Osteoblast (primary cell): Measurements from ENCODE around the gene PARP16. TPM values are rescaled to one million over a fixed set of nuclear protein-coding genes. Genes with fewer than 3 reads are reported as not detected.

Experiments used
- DNase-seq: peaks from one replicate; pipeline ENCODE4 v3.0.0; 2011; ENCODE audit warnings: low spot score, mixed read lengths; ENCODE audit not compliant: insufficient read length; ENCODE audit errors: missing footprints
- H2AFZ ChIP-seq: 2 replicates; pipeline ENCODE4 v1.6.0; 2011; ENCODE audit warnings: mild to moderate bottlenecking, low read length
- H3K27ac ChIP-seq: 2 replicates; pipeline ENCODE4 v1.5.1; 2011; ENCODE audit warnings: mild to moderate bottlenecking, low read depth, low read length, moderate library complexity
- H3K27me3 ChIP-seq: 2 replicates; pipeline ENCODE4 v1.6.0; 2012; ENCODE audit warnings: mild to moderate bottlenecking, control low read depth, inconsistent platforms, low read length, moderate library complexity; ENCODE audit not compliant: insufficient read depth
- H3K36me3 ChIP-seq: 2 replicates; pipeline ENCODE4 v1.5.1; 2011; ENCODE audit warnings: mild to moderate bottlenecking, low read length, control low read depth, moderate library complexity; ENCODE audit not compliant: insufficient read depth
- H3K4me1 ChIP-seq: 2 replicates; pipeline ENCODE4 v1.5.1; 2011; ENCODE audit warnings: mild to moderate bottlenecking, low read length, control low read depth, moderate library complexity; ENCODE audit not compliant: insufficient read depth
- H3K4me2 ChIP-seq: 2 replicates; pipeline ENCODE4 v1.6.0; 2011; ENCODE audit warnings: mild to moderate bottlenecking, low read length; ENCODE audit not compliant: insufficient read depth
- H3K4me3 ChIP-seq: fragments of 200-600 bp; sonication (generic); 3 replicates; pipeline ENCODE4 v1.5.1; 2012; ENCODE audit warnings: mild to moderate bottlenecking, low read length, inconsistent platforms; ENCODE audit not compliant: insufficient read depth
- H3K79me2 ChIP-seq: 2 replicates; pipeline ENCODE4 v1.6.0; 2012; ENCODE audit warnings: mild to moderate bottlenecking, low read length, control low read depth, inconsistent platforms; ENCODE audit not compliant: insufficient read depth
- H3K9me3 ChIP-seq: 2 replicates; pipeline ENCODE4 v1.5.1; 2011; ENCODE audit warnings: low read depth, low read length, control low read depth
- H4K20me1 ChIP-seq: 2 replicates; pipeline ENCODE4 v1.6.0; 2012; ENCODE audit warnings: mild to moderate bottlenecking, low read length, control low read depth; ENCODE audit not compliant: insufficient read depth
- CTCF ChIP-seq: IDR thresholded peaks from 2 replicates; pipeline ENCODE4 v1.5.1; 2011; ENCODE audit warnings: mild to moderate bottlenecking, low read depth, low read length, moderate library complexity; ENCODE audit errors: extremely low read depth
- total RNA-seq: library from RNA; depleted of rRNA; stranded (reverse); fragments of >200 nt; gene quantifications from 2 replicates; pipeline ENCODE4 v1.2.3, GENCODE V29; 2012

Gene PARP16
- total RNA-seq, 1 donor = 6.2 TPM

- DNase-seq = no peak
- H3K4me2 ChIP-seq = no peak overlapping the region
- H3K79me2 ChIP-seq = no peaks in the 10 kb centered on the region
- no peak overlapping the region for H2AFZ ChIP-seq
- H3K27ac ChIP-seq = no peak overlapping the region
- no peaks in the 10 kb centered on the region for H3K9me3 ChIP-seq
- H4K20me1 ChIP-seq = no peaks in the 10 kb centered on the region
- H3K4me3 ChIP-seq = no peak overlapping the region
- TF ChIP-seq CTCF = no peak
- peaks cover 8% of the 10 kb centered on the region for H3K4me1 ChIP-seq
- H3K27me3 ChIP-seq = peaks cover 9% of the 10 kb centered on the region
- H3K36me3 ChIP-seq = no peaks in the 10 kb centered on the region
Measured at GRCh38 chr15:65289261-65289854, 2.7 kb upstream of the PARP16 start.

- Histone ChIP-seq H4K20me1 (no peaks in the 10 kb centered on the region), H3K4me3 (no peak overlapping the region), H3K9me3 (no peaks in the 10 kb centered on the region), H3K79me2 (no peaks in the 10 kb centered on the region), H3K27me3 (no peaks in the 10 kb centered on the region), H2AFZ (peak overlapping the region; percentile 79), H3K36me3 (no peaks in the 10 kb centered on the region), H3K27ac (no peak overlapping the region), H3K4me1 (peaks cover 8% of the 10 kb centered on the region), H3K4me2 (no peak overlapping the region)
- TF ChIP-seq CTCF = no peak
- DNase-seq = no peak
Measured at GRCh38 chr15:65287520-65287855, 805 bp upstream of the PARP16 start.

- H4K20me1 ChIP-seq = no peaks in the 10 kb centered on the region
- peak overlapping the region; percentile 79 for H2AFZ ChIP-seq
- H3K4me1 ChIP-seq = peaks cover 8% of the 10 kb centered on the region
- no peaks in the 10 kb centered on the region for H3K27me3 ChIP-seq
- no peaks in the 10 kb centered on the region for H3K36me3 ChIP-seq
- H3K4me3 ChIP-seq = peak overlapping the region; percentile 82
- no peak overlapping the region for H3K27ac ChIP-seq
- no peaks in the 10 kb centered on the region for H3K79me2 ChIP-seq
- H3K4me2 ChIP-seq = peak overlapping the region; percentile 80
- no peaks in the 10 kb centered on the region for H3K9me3 ChIP-seq
- TF ChIP-seq CTCF = no peak
- DNase-seq = peak; percentile 91
Measured at GRCh38 chr15:65286069-65286703, 497 bp downstream of the PARP16 start.

GRCh38 chr15:65285291-65286068 lies 1.2 kb downstream of the PARP16 start:
- peak overlapping the region; percentile 79 for H2AFZ ChIP-seq
- TF ChIP-seq CTCF = no peak
- H3K27me3 ChIP-seq = no peaks in the 10 kb centered on the region
- no peaks in the 10 kb centered on the region for H4K20me1 ChIP-seq
- peak overlapping the region; percentile 82 for H3K4me3 ChIP-seq
- H3K9me3 ChIP-seq = no peaks in the 10 kb centered on the region
- no peak for DNase-seq
- H3K27ac ChIP-seq = no peak overlapping the region
- peak overlapping the region; percentile 80 for H3K4me2 ChIP-seq
- H3K36me3 ChIP-seq = no peaks in the 10 kb centered on the region
- H3K79me2 ChIP-seq = no peaks in the 10 kb centered on the region
- peaks cover 8% of the 10 kb centered on the region for H3K4me1 ChIP-seq
